ENCODE data around the gene EPHB2.
A peak's percentile ranks its signal among the peaks of the same experiment; 100 is the strongest.

The EPHB2 gene

DNA sequence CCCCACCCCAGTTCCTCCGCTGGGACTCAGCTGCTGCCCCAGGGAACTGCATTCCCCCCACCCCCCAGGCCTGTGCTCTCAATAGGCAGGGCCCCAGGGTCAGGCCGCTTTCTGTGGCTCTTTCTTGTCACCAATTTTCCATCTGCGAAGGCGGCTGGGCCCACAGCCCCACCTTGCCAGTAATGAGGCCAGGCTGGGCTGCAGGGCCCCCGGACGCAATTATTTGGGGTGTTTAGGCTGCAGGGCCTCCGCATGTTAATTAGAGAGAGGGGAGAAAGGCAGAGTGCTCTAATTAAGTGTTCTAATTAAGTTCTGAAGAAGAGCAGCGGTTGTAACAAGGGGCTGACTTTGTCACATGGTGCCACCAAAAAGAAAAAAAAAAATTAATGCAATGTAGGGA, 71.8 kb downstream of the EPHB2 start:
- DNase-seq: peak; percentile 46

DNA sequence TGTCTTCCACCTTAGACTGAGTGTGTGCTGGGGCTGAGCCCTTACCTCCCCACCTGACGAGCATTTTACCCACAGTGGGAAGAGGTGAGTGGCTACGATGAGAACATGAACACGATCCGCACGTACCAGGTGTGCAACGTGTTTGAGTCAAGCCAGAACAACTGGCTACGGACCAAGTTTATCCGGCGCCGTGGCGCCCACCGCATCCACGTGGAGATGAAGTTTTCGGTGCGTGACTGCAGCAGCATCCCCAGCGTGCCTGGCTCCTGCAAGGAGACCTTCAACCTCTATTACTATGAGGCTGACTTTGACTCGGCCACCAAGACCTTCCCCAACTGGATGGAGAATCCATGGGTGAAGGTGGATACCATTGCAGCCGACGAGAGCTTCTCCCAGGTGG, 73.7 kb downstream of the EPHB2 start:
- DNase-seq: no peak

DNA sequence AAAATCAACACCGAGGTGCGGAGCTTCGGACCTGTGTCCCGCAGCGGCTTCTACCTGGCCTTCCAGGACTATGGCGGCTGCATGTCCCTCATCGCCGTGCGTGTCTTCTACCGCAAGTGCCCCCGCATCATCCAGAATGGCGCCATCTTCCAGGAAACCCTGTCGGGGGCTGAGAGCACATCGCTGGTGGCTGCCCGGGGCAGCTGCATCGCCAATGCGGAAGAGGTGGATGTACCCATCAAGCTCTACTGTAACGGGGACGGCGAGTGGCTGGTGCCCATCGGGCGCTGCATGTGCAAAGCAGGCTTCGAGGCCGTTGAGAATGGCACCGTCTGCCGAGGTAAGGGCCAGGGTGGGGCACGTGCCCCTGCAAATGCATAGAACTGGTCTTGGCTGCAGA, 74.1 kb downstream of the EPHB2 start:
- no peak for DNase-seq

DNA sequence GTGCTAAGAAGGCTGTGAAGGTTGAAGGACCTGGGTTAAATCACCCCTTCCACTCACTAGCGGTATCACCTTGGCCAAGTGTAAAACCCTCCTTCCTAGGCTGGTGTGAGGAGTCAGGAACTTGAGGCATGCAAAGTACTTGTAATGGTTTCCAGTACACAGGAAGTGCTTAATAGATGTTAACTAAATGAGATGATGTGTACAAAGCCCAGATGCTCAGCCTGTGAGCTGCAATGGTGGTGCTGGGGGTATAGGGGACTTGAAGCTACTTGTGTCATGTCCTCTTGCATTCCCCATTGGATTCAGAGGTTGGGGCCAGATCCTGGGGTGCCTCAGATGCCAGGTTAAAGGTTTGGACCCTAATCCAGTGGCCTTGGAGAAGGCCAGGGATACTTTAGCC, 75.5 kb downstream of the EPHB2 start:
- no peak for DNase-seq

DNA sequence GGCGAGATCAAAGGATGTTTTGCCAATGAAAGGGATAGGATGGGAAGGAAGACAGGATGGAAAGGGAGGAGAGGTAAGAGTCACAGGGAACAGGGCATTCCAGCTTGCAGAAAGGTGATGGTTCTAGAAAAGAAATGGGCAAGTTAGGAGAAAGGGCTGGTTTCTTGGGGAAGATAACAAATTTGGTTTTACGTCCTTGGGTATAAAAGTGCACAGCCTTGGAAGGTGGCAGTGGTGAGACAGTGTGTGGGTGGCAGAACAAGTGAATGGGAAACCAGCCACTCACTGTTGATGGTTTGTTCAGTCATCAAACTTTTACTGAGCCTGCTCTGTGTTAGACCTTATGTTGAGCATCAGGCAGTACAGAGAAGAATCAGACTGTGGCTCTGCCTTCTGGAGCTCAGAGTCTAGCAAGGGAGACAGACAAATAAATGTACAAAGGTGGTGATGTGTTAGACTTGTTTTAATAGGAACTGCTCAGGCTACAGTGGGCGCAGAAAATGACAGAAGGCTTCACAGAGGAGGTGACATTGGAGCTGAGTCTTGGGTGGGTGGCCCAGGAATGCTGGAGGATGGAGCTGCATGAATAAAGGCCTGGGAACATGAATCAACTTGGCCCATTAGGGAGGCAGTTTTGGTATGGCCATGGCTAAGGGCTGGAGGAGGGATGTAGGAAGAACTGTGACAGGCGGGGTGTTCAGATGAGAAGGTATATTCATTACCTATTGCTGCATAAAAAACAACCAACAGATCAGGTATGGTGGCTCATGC, 76.3 kb downstream of the EPHB2 start:
- no peak for DNase-seq

DNA sequence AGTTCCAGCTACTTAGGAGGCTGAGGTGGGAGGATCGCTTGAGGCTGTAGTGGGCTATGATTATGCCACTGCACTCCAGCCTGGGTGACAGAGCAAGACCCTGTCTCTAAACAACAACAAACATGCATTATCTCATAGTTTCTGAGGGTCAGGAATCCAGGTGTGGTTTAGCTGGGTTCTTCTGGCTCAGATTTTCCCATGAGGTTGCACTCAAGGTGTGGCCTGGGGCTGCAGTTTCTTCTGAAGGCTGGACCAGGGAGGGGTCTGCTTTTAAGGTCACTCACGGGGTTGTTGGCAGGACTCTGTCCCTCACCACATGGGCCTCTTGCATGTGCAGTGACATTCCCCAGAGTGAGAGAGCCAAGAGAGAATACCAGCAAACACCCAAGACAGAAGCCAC, 77.0 kb downstream of the EPHB2 start:
- DNase-seq: no peak

DNA sequence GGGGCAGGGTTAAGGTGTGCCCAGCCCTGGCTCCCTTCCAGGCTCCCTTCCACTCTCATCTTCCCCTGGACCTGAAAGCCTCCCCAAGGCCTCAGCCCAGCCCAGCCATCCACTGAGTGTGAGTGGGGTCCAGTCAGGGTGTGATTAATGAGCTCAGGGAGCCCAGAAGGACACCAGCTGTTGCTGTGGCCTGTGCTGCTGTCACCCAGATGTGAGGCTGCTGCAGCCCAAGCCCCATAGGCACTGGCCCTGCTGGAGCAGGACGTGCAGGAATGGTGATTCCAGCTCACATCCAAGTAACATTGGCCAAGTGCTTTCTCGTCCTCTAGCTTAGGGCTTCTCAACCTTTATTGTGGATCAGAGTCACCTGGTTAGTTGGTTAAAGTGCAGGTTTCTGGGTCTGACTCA, 77.6 kb downstream of the EPHB2 start:
- peak; percentile 57 for DNase-seq

DNA sequence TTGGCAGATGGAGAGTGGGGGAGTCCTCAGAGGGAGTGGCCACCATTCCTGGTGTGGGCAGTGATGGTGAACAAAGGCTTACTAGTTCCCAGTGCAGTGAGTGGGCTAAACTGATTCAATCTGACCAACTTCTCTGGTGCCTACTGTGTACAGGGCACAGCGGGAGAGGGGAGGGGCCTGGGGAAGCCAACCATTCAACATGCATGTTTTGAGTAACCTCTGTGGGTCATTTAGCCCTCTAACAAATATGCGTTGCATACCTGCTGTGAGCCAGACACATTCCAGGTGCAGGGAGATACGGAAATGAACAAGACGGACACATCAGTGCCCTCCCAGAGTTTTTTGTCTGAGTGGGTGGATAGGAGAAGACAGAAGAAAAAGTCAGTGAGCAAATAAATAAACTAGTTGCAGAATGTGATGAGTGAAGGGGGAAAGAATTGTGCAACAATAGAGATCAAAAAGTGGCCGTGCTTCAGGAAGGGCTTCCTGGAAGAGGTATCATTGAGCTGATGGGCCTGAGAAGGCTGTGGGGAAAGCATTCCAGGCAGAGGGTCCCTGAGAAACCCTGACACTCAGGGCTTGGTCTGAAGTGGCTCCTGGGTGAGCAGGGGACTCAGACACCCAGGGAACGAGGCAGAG, 78.8 kb downstream of the EPHB2 start:
- DNase-seq: peak; percentile 96

DNA sequence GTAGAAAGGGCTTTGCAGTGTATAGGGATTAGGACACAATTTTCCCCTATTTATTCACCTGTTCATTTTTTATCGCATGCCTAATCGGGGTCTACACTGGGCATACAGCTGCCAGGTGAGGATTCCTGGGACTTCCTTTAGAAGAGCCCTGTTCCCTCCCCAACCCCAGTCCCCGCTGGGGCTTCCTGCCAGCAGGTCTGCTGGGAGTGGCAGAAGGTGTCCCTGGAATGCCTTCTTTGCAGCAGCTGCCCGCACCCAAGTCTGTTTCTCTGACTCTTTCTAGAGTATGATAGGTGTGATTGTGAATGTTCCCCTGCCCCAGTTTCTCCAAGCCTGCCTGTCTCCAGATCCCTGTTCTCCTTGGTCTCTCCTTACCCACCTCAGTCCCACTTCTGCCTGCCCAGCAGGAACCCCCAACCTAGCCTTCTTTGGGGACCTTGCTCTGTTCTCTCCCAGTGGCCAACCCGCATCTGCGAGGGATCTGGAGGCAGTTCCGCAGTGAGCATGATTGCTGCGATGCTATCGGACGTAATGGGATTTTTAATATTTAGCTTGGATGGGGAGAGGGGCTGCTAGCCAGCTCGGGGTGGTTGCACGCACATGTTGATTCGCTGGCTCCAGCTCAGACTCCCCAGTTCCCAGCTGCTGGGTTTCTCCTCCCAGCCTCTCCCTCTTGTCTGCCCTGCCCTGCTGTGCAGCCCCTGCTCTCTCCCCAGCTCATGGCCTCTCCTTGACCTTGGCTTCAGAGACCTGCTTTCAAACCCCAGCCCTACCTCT, 79.8 kb downstream of the EPHB2 start:
- DNase-seq: peak; percentile 83

DNA sequence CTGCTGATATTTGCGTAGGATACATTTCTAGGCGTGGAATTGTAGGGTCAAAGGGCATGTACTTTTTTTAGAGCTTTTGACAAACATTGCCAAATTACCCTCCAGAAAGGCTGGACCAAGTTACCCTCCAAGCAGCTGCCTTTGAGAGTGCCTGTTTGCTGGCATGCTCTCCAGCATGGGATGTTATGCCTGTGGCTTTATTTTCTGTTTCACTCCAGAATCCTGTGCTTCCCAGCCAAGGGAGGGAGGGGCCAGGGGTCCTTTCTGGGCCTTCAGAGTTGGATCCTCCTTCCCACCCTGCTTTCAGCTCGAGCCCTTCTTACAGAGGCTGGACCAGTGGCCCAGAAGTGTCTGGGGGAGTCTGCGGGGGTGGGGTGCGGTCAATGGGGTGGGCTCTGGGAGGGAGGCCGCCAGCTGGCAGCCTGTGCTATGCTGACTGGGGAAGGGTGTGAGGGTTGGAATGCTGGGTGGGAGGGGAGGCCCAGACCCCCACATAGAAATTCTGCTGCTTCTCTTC, 81.2 kb downstream of the EPHB2 start:
- DNase-seq: peak; percentile 27

DNA sequence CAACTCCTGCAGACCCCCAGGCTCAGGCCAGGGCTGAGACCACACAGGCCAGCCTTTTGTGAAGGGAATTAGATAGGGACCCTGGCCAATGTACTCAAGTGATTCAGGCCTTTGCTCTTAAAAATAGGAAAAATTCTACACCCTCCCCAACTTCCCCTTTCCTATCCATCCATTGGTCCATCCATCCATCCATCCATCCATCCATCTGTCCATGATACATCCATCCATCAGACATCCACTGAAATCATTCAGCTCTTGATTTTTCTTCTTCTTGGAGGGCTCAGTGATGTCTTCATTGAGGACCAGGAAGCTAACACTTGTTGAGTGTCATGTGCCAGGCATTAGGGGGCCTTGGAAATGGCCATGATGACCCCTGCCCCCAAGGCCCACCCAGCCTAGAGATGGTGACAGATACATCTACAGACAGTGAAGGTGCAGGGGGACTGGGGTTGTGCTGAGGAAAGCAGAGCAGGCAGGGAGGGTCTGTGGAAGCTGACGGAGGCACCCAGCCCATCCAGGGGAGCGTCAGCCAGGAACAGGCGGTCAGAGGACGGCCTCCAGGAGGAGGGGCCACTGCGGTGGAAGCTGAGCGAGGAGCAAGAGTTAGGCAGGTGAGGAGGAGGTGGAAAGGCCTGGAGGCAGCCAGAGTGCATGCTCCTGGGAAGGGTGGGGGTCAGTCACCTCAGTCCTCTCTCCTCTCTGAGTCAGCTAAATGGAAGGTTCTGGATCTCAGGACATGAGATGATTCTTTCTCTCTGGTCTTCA, 81.9 kb downstream of the EPHB2 start:
- no peak for DNase-seq

DNA sequence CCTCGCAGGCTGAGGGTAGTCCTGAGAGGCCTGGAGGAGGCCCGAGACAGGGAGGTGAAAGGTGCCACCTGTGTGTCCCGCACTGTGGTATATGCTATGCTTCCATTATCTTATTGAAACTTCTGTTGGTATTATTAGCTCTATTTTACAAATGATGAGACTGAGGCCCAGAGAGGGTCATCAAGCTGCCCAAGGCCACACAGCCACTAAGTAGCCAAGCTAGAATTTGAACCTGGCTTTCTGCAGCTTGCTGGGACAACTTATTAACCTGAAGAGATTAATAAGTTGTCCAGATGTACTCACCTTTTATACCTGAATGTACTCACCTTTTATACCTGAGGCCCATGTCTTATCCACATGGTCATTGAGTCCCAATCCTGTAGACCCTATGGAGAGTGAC, 83.0 kb downstream of the EPHB2 start:
- no peak for DNase-seq

DNA sequence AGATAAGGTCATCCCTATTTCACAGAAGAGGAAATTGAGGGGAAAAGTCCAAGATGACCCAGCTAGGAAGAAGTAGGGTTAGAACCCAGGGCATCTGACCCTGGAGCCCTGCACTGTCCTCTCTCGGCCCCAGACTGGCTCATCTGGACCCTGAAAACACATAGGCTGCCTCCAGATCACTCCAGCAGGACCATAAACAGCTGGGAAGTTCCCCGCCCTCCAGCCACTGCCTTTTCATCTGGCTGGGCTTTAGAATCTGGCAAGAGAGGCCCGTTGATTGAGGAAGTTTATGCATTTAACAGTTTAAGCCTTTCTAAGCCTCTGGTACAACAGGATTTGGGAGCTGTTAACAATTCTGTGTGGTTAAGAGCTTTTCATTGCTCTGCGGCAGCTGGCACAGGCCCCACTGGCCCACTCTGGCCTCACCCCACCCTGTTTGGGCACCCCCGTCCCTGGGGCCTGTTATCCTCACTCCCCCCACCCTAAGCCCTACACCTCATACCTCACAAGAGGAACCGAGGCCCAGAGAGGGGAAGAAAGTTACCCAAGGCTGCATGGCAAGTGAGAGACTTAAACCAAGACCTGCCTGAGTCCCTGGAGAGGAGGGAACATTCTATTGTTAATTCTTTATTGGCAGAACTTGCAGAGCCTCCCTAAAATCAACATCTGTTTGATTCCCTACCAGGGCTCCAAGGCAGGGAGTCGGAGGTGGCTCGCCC, 84.2 kb downstream of the EPHB2 start:
- no peak for DNase-seq

DNA sequence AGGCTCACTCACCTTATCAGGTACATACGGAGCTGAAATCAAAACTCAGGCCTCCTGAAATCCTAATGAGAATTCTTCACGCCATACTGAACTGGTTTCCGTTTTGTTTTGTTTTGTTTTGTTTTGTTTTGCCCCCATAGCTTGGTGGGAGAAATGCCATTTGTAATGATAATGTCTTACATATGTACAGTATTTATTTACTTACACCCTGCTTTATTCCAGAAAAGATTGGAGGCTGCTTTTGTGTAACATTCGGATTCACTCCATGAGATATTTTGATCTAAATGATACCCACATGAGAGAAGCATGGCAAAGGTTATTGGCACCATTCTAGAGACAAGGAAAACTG, 84.7 kb downstream of the EPHB2 start:
- DNase-seq: no peak

DNA sequence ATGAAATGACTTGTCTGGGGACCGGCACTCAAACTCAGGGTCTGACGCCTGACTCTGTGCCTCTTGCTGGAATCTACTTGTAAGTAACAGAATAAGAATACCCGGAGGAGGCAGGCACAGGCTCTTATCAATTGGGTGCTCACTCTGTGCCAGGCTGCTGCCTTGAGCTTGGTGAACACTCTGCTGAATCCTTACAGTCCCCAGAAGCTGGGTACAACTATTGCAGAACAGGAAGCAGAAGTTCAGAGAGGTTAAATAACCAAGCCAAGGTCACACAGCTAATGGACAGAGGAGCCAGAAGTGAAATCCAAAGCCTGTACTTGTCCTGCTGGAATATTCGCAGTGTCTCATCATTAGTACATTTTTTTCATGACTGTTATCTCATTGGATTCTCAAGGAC, 86.0 kb downstream of the EPHB2 start:
- DNase-seq: no peak

DNA sequence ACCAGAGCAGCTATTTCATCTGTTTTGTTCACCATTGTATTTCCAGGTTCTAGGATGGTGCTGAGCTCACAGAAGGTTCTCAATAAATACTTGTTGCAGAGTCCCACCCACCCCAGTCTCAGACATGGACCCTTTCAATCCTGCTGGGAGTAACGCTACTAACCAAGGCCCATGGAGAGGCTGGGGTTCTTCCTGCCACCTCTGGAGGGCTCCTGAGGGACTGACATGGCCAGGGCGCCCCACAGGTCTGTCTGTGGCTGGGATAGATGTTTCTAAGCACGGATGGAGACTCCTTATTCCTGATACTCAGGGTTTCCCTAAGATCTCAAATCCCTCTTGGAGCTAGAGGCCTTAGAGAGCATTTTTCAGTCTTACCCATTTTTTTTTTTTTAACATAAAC, 87.4 kb downstream of the EPHB2 start:
- DNase-seq: no peak

DNA sequence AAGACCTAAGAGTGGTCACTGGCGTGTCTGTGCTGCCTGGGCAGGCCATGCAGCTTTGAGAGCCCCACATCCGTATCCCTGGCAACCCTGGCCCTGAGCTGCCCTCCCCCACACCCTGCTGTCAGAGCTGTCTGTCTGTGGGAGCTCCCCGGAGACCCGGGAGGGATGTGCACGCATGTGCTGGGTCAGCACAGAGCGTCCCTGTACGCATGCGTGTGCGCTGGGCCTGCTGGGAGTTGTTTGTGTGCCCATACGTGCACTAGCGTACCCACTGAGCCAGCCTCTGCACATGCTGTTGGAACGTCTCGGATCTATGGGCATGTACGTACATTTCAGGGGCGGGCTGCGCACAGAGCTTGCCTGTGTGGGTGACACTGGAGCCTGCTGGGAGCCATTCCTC, 89.3 kb downstream of the EPHB2 start:
- no peak for DNase-seq

DNA sequence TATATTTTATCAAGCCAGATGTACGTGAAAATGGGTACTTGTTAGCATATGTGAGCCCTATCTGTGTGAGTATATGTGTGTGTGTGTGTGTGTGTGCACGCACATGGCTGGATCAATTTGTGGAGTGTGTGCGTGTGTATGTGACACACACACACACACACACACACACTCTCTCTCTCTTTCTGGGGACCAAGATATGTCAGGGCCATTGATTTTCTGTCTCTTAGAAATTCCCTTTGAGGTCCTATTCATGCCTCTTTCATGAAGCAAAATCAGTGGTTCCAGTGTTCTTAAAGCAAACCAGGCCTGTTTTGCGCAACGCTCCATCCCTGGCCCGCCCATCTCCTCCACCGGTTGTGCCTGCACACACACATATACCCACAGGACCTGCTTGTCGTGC, 90.0 kb downstream of the EPHB2 start:
- DNase-seq: no peak

DNA sequence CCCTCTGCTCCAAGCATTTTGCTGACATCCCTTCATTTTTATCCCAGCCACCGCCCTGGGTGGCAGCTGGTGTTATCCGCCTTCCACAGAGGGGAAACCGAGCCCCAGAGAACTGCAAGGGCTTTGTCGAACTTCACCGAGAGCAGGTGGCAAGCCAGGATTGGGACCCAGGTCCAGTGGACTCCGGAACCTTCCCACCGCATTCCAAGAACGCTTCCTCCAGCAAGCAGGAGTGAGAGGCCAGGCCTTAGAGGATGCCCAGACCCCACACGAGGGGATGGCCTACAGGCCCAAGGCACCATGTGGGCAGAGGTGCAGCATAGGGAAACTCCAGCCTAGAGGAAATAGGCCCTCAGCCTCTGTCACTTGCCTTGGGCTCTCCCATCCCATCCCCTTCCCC, 90.7 kb downstream of the EPHB2 start:
- DNase-seq: no peak

DNA sequence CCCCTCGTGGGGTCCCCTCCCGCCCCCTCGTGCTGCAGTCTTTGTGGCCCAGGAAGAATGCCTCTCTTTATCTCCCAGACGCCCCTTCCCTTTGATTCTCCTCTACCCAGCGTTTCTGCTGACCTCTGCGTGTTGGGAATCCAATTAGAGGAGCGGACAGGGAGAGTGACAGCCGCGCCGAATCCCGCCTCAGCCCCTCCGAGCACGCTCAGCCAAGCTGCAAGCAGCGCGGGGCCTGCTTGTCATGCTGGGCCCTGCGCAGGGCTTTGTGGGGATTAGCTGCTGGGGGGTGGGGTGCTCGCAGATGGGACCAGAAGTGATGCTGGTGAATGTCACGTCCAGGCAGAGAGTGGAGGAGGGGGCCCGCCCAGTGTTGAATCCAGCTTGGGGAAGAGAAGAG, 91.1 kb downstream of the EPHB2 start:
- DNase-seq: no peak

DNA sequence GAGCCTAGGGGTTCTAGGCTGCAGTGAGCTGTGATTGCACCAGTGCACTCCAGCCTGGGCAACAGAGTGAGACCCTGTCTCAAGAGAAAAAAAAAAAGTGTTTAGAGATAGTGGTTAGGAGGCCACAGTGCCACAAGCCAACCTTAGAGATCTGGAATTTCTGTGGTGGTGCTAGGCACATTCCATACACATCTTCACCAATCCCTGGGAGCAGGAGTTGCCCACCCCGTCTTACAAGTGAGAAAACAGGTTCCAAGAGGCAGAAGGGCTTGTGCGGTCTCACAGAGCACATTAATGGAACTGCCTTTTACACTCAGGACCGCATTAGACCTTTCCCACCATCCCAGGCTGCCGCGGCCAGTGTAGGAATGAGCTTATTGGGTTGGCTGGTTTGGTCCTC, 93.2 kb downstream of the EPHB2 start:
- DNase-seq: no peak

DNA sequence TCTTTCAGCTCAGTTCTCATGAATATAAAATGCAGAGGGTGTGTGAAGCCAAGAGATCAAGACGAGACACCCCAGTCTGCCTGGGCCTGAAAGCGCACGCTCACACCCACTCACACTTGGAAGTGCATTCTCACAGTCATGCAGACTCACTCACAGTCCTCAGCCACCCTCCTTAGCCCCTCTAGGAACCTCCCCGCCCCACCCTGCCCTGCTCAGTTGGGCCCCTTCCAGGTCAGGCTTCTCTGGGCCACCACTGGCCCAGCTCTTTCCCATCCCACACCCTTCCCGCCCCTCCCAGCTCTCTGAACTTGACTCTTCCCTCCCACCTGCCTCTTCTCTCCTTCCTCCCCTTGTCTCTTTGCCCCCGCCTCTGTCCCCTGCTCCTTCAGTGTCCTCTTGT, 93.8 kb downstream of the EPHB2 start:
- DNase-seq: no peak

Data from NCI-H69 (cell line).